GM12878 (cell line): ENCODE results near the gene BAAT. TPM values are rescaled to one million over a fixed set of nuclear protein-coding genes. Genes with fewer than 3 reads are reported as not detected.

Source experiments
- ATAC-seq: fragments of 200-7000 bp; cut with Tn5 transposase; 3 replicates; pipeline ENCODE4 v1.9.1; 2020; ENCODE audit warnings: mild to moderate bottlenecking, moderate library complexity
- BruUV-seq: library from RNA; stranded (reverse); fragments of 400-500 nt; replicated peaks from 2 replicates; lab custom pipeline; 2021; lab: Mats Ljungman, UMichigan
- CTCF ChIA-PET: fragments of 300-600 bp; sonication (Branson Sonifier 250); formaldehyde crosslinking; extraction: SDS; loops from one replicate; lab custom pipeline; 2021; ENCODE audit warnings: inconsistent platforms; lab: Yijun Ruan, JAX
- POLR2A ChIA-PET: fragments of 350-600 bp; formaldehyde crosslinking; extraction: SDS; loops from one replicate; lab custom pipeline; 2021; ENCODE audit warnings: inconsistent platforms; lab: Charles Lee
- RAD21 ChIA-PET: fragments of 300-600 bp; sonication (Branson Sonifier 250); formaldehyde crosslinking; loops from one replicate; lab custom pipeline; 2023; ENCODE audit warnings: antibody characterized with exemption; ENCODE audit not compliant: unreplicated experiment; lab: Charles Lee
- SMC1A ChIA-PET: fragments of 300-600 bp; sonication (Branson Sonifier 250); formaldehyde crosslinking; loops from one replicate; lab custom pipeline; 2023; ENCODE audit not compliant: unreplicated experiment, uncharacterized antibody; lab: Charles Lee
- DNase-seq: peaks from one replicate; pipeline ENCODE4 v3.0.0-alpha.2; 2011; ENCODE audit warnings: low read depth, low spot score
- FAIRE-seq: peaks from 3 replicates; lab custom pipeline; 2011; peaks lifted over from hg19 to GRCh38; lab: Jason Lieb, UNC
- H2AFZ ChIP-seq: 2 replicates; pipeline ENCODE4 v1.6.0; 2011; ENCODE audit warnings: low read depth, low read length, control low read depth; ENCODE audit not compliant: control insufficient read depth
- H3K27ac ChIP-seq: 2 replicates; pipeline ENCODE4 v1.5.1; 2011; ENCODE audit warnings: control low read depth; ENCODE audit not compliant: control insufficient read depth, insufficient read depth
- H3K27me3 ChIP-seq, 2 experiments: replicated peaks in 1 of 2; 2 replicates each; pipeline versions ENCODE4 v1.6.0 to v1.6.1; 2011; ENCODE audit warnings: low read length in 1 of 2; ENCODE audit not compliant: control insufficient read depth in 2 of 2, insufficient read depth in 2 of 2
- H3K36me3 ChIP-seq, 2 experiments: 2 replicates each; pipeline ENCODE4 v1.5.1; 2011; ENCODE audit warnings: low read length in 1 of 2; ENCODE audit not compliant: control insufficient read depth in 2 of 2, insufficient read depth in 2 of 2
- H3K4me1 ChIP-seq: 2 replicates; pipeline ENCODE4 v1.6.1; 2011; ENCODE audit warnings: mild to moderate bottlenecking, low read length, moderate library complexity, mixed read lengths; ENCODE audit not compliant: control insufficient read depth, insufficient read depth
- H3K4me2 ChIP-seq: 2 replicates; pipeline ENCODE4 v1.6.0; 2011; ENCODE audit warnings: control low read depth; ENCODE audit not compliant: control insufficient read depth, insufficient read depth
- H3K4me3 ChIP-seq: fragments of 200-600 bp; sonication (generic); 2 replicates; pipeline ENCODE4 v1.5.1; 2016
- H3K79me2 ChIP-seq: 2 replicates; pipeline ENCODE4 v1.6.0; 2011; ENCODE audit warnings: low read length; ENCODE audit not compliant: control insufficient read depth, insufficient read depth
- H3K9ac ChIP-seq: 2 replicates; pipeline ENCODE4 v1.8.0; 2011; ENCODE audit warnings: low read length, control low read depth, mixed read lengths; ENCODE audit not compliant: control insufficient read depth, insufficient read depth
- H3K9me3 ChIP-seq: replicated peaks from 3 replicates; pipeline ENCODE4 v1.5.1; 2011; ENCODE audit warnings: mild to moderate bottlenecking, low read length; ENCODE audit not compliant: control insufficient read depth, insufficient read depth
- H4K20me1 ChIP-seq: 2 replicates; pipeline ENCODE4 v1.6.0; 2011; ENCODE audit not compliant: control insufficient read depth, insufficient read depth
- CBX3 ChIP-seq: fragments of 200-600 bp; sonication (generic); IDR thresholded peaks from 2 replicates; pipeline ENCODE4 v1.6.1; 2016; ENCODE audit warnings: low read depth, borderline replicate concordance
- POLR2AphosphoS5 ChIP-seq: IDR thresholded peaks from 2 replicates; pipeline ENCODE4 v1.6.1; 2011; ENCODE audit warnings: mild to moderate bottlenecking, low read length, inconsistent platforms
- RFX5 ChIP-seq: IDR thresholded peaks from 2 replicates; pipeline ENCODE4 v1.6.1; 2011; ENCODE audit warnings: low read depth, low read length, improper control_type of control experiment
- TCF12 ChIP-seq: IDR thresholded peaks from 2 replicates; pipeline ENCODE4 v1.6.1; 2011; ENCODE audit warnings: low read depth, mild to moderate bottlenecking, low read length
- WGBS: methylation state at CpG from one replicate; pipeline ENCODE4 v1.1.6; 2016; ENCODE audit warnings: low lambda C conversion rate; ENCODE audit not compliant: insufficient replicate concordance, insufficient coverage; ENCODE audit errors: missing lambda C conversion rate; 5-methylcytosine and 5-hydroxymethylcytosine counted together
- in situ Hi-C: fragments of 300-500 bp; cut with MboI; formaldehyde crosslinking; loops from 9 replicates; pipeline ENCODE4 v1.14.3; 2018; ENCODE audit warnings: mixed read lengths
- intact Hi-C: fragments of 100-400 bp; cut with micrococcal nuclease; formaldehyde crosslinking; loops from one replicate; pipeline ENCODE4 v1.14.2; 2022; ENCODE audit not compliant: unreplicated experiment
- polyA plus RNA-seq, 11 experiments: library from polyadenylated mRNA; depleted of rRNA in 4 of 11; unstranded in 6 of 11; stranded (reverse) in 5 of 11; fragments of >200 nt; fragmentation: Nextera tagmentation in 4 of 11; fragmentation: Illumina TruSeq in 1 of 11; extraction: Ambion mirVana in 4 of 11; extraction: Trizol in 1 of 11; gene quantifications; 1 replicate in 1 of 11; 2 replicates in 10 of 11; pipeline versions ENCODE4 v1.2.1 to v1.2.3, GENCODE V29; 2011 to 2016; ENCODE audit warnings: inconsistent platforms in 2 of 11, missing spikeins in 2 of 11, low read depth in 1 of 11
- total RNA-seq, 4 experiments: library from RNA; depleted of rRNA in 3 of 4; stranded (reverse); fragments of >200 nt in 3 of 4; fragmentation: Illumina TruSeq in 1 of 4; extraction: Trizol in 1 of 4; gene quantifications; 2 replicates each; pipeline versions ENCODE4 v1.2.1 to v1.2.3, GENCODE V29; 2013 to 2021
- TF ChIP-seq, protein P1 (sequence below): fragments of 450-650 bp; conservative IDR thresholded peaks from 2 replicates; pipeline ENCODE4 v1.6.1; 2017; ENCODE audit warnings: mild to moderate bottlenecking, moderate library complexity

BAAT gene
- total and polyA plus RNA-seq, 10 of the 15 experiments (the other 5 are each of a cell fraction or from before 2014, with no cell fraction given) = 0.02 to 0.26 (median 0.06) TPM; not detected in 2

DNA sequence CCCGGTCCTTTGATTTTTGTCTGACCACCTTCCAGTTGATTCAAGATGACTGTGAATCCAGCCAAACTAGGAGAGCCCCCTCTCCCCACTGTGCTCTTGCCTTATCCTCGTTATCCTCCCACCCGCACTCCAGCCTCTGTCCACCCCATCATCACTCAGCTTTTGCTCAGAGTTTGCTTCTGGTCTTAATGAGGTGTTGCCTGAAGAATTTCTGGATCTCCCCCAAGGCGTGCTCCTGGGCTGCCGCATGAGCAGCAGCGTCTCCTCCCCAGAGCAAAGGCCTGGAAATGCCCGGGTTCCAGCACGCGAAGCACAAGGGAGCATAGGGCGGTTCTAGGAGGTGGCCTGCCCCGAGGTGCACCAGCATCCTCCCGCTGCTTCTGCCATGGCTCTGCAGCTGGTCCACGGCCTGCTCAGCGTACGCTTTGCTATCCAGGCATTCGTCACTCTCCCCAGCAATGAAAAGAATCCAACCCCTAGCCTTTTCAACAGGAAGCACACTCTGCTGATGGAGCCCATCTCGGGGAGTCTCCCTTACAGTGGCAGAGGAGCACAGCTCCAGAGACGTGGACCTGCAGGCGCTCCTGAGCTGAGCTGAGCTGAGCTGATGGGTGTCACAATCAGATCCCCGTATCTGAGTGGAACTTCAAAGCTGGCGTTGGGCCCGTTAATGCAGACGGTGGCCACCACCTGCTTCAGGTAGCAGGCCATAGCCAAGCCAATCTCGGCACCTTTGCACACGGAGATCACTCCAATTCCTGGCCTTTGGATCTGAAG, 50.7 kb downstream of the BAAT start:
- intact Hi-C loops (no loop called here), in situ Hi-C loops (no loop called here)
- DNase-seq (no peak), ATAC-seq (no peak), FAIRE-seq (no peak)
- Histone ChIP-seq H3K27ac (no peak overlapping the region), H3K79me2 (no peaks in the 10 kb centered on the region), H3K36me3 (no peaks in the 10 kb centered on the region), H3K4me3 (no peak overlapping the region), H4K20me1 (no peaks in the 10 kb centered on the region), H3K9ac (no peak overlapping the region), H2AFZ (no peak overlapping the region), H3K27me3 (no peaks in the 10 kb centered on the region), H3K4me2 (no peak overlapping the region), H3K4me1 (no peaks in the 10 kb centered on the region), H3K9me3 (no peaks in the 10 kb centered on the region)
- TF ChIP-seq POLR2AphosphoS5 (no peak), TCF12 (no peak), RFX5 (no peak), CBX3 (no peak)
- TF ChIP-seq, protein P1, sequence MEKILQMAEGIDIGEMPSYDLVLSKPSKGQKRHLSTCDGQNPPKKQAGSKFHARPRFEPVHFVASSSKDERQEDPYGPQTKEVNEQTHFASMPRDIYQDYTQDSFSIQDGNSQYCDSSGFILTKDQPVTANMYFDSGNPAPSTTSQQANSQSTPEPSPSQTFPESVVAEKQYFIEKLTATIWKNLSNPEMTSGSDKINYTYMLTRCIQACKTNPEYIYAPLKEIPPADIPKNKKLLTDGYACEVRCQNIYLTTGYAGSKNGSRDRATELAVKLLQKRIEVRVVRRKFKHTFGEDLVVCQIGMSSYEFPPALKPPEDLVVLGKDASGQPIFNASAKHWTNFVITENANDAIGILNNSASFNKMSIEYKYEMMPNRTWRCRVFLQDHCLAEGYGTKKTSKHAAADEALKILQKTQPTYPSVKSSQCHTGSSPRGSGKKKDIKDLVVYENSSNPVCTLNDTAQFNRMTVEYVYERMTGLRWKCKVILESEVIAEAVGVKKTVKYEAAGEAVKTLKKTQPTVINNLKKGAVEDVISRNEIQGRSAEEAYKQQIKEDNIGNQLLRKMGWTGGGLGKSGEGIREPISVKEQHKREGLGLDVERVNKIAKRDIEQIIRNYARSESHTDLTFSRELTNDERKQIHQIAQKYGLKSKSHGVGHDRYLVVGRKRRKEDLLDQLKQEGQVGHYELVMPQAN = no peak
- POLR2A ChIA-PET = no interaction called here
- no TSS peak for BruUV-seq
- WGBS = 49% methylated on average over 25 of the region's 25 CpGs
- RAD21 ChIA-PET = no interaction called here
- SMC1A ChIA-PET = no interaction called here
- CTCF ChIA-PET = interaction anchor here (0.5 to 1.7 kb wide), 3 partner anchors 12 to 174 kb away, joined by 3 to 6 read pairs (median 3); no protein-coding TSS in a partner anchor
